Stimulated activated CD4-positive, alpha-beta T cell treated with anti-CD3 and anti-CD28 coated beads, TNF-alpha, amount 100 ng/mL, for 1 hour (primary cell): ENCODE measurements around the gene MAGI1.
"Not testable (repeated sequence)": the region's sequence is repeated elsewhere in the genome, so short reads cannot be mapped to it uniquely, and the experiment has no call there.

Experiments
- DNase-seq, 3 donors: peaks; one replicate each; pipeline ENCODE4 v3.0.0-alpha.2; 2020; ENCODE audit warnings: low read depth in 3 of 3, low spot score in 1 of 3

MAGI1 gene

DNA sequence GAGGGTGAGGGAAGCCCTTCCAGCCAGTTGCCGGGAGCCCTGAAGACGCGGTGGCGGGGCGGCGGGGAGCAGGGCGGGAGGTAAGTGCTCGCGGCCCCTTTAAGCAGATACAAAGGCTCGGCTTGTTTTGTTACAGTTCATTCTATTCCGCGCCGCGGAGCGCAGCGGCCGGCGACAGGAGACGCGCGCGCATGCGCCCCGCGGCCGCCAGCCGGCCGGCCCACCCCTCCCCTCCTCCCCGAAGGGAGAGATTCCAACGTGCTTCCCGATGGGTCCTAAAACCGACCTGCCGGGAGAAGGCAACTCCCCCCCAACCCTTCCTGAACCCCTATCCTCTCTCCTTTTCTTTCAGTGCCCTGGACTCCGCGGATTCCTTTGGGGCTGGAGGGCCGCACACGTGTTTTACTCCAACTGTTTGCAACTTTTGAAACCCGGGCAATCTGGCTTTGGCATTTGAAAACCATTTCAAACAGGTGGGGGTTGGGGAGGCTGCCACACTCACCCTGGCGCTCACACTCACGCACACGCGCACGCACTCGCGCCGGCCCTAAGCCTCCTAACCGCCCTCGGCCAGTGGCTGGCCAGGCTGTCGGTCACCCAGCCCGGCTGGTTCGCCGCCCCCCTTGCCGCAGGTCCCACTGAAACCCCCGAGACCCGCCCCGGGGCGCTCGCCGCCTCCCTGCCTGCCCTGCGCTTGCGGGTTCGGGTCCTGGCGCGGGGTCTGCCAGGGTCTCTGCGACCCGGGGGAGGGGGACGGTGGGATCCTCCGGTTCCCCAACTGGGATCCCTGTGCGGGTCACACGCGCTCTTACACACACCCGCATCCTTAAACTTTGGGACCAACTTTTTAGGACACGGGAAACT lies at the start of gene MAGI1:
TSS of gene MAGI1 (minus strand) at position 193 of the 864 bp plus-strand sequence. CDS start 610 bp downstream, outside the sequence.
- no peak for DNase-seq

DNA sequence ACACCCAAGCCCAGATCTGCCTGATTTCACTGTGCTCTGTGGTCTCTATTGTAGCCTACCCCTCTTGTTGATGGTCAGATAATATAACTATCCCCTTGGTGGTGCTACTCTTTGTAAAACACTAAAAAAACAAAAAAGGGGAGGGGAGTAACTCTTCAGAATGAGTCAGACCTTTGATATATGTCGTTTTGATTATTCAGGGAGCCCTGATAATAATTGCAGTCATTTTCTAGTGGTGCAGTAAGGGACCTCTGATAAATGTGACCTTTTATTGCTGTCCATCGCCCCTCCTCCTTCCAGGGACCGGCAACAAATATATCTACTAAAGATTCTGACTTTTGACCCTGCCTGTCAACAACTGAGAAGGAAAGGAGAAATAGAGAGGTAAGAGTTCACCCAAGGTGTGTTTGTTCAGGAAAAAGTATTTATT lies 45.1 kb upstream of the MAGI1 start:
- no peak for DNase-seq

DNA sequence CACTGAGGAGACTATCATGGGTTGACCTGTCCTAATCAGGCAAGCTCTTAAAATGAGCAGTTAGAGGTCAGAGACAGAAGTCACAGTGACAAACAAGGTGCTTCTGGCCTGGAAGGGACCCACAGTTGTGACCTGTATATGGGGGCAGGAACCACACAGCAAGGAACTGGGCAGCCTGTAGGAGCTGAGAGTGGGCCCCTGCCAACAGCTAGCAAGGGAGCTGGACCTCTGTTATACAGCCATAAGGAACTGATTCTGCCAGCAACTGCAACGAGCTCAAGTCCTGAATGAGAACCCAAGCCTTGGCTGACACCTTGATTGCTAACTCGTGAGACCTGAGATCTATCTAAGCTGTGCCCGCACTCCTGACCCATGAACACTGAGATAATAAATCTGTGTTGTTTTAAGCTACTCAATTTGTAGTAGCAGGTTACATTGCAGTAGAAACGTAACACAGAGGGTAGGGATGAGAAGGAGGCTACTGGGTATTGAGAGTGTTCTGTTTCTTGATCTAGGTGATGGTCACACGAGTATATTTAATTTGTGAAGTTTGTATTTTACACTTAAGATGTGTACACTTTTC lies 44.5 kb upstream of the MAGI1 start:
- no peak for DNase-seq

DNA sequence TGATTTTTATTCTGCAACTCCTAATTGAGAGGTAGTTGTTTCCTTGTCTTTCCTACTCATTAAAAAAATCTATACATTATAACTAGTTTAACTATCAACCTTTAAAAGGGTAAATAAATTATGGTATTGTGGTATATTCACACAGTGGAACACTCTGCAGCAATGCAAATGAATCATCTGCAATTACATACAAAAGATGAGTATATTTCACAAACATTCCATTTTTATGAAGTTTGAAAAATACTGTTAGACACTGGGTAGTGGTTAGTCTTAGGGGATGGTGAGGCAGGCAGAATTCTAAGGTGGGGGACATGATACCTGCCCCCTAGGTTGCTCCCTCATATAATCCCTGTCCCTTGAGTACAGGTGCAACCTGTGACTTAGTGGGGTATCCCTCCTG lies 44.0 kb upstream of the MAGI1 start:
- no peak for DNase-seq

DNA sequence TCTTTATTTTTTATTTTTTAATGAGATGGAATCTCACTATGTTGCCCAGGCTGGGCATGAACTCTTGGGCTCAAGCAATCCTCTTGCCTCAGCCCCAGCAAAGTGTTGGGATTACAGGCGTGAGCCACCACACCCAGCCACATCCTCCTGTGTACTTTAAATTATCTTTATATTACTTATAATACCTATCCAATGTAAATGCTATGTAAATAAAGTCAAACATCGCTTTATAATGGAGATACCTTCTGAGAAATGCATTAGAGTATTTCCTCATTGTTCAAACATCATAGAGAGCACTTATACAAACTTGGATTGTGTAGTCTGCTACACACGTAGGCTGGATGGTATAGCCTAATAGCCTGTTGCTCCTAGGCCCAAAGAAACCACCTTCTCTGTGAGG lies 41.4 kb upstream of the MAGI1 start:
- no peak for DNase-seq

DNA sequence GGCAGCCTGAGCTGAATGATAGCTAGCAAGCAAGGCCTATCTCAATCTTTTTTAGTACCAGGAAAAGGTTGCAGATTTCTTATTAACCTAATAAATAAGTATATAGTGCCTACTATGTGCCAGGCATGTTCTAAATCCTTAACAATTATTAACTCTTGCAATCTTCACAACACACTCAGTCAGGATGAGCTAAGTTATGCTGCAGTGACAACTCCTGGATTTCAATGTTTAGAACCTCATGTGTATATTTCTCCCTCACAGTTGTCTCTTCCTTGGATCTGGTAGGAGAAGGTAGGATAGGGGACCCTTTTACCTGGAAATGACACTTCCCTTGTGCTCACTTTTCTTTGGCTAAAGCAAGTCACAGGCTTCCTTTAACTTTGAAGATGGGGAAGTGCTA lies 39.3 kb upstream of the MAGI1 start:
- no peak for DNase-seq

DNA sequence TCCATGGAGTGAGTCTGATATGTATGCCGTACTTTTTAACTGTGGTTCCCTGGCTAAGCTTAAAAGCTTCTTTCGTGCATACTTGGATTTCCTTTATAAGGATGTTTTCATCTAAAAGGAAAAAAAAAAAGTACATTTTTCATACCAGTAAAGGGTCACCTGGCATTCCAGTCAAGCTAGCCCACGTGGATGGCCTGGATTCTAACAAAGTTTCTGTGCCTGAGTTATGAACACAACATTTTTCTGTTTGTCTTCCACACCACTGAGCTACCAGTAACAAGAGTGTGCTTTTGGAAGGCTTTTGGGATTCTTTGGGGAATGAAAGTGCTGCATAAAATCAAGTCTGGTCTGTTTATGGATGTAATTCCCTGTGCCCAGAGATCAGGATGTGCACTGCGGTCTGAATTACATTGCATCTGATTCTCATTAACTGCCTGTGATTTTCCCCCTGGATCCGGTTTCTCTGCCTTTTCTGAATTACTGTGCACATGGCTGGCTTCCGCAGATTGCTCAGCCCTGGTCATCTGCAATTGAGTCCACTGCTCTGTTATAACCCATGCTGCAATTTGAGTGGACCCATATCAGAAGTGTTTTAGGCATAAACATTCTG lies 38.2 kb upstream of the MAGI1 start:
- no peak for DNase-seq

DNA sequence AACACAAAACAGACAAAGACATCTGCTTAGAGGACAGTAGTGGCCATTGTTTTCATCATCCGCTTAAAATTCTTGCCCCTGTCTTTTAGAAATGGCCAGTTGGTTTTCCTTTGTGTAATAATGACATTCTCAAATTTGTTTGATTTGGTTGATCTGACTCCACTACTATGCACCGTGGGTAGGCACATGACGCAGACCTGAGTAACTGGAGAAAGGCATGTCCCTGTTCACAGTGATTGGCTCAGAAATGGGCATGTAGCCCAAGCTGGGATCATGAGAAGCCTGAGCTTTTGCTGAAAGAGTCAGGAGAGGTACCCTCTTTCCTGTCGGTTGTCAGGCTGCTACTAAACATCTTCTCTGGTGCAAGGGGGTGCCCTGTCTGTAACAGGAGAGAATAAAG lies 36.6 kb upstream of the MAGI1 start:
- no peak for DNase-seq

DNA sequence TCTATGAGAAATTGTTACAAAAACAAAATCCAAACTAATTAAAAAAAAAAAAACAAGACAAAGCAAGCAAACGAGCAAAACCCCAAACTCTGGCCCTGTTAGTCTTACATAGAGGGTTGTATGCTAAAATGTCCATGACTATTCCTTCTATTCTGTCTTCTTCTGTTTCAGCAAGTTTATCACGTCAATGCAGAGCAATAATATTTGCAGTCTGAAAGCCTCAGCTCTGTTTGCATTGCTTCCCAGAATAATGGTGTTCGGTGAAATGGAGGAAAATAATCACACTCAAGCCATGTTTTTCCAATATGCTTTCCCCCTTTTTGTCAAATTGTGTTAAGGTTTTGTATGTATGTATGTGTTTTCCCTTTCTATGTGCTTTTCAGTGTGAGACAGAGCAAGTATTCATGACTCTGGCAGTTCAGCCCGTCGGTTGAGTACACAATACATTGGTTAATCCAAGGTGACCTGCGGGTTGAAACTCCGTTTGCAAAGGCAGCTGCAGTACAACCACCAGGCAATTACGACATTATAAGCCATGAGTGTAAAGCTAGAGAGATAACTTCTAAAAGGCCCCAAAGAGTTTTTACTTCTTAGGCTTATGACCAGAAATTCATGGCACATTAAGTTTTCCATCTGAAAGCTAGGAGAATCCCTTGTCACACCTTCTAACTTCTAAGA lies 34.9 kb upstream of the MAGI1 start:
- DNase-seq: no peak

DNA sequence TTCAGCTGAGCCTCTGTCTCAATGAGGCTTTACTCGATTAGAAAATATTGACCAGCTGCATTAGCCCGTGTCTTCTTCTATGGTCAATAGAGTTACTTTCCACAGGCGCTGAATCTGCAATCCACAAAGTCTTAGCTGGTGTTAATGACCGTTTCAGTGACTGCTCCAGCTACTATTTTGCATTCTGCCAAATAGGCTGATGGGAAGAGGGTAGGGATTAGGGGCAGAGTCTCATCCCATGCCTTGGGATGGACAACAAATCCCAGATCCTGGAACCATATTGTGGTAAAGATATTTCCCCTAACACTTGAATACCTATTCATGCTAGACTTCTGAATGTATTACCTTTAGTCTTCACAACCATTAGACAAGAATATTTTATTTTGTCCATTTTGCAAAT lies 29.5 kb upstream of the MAGI1 start:
- no peak for DNase-seq

DNA sequence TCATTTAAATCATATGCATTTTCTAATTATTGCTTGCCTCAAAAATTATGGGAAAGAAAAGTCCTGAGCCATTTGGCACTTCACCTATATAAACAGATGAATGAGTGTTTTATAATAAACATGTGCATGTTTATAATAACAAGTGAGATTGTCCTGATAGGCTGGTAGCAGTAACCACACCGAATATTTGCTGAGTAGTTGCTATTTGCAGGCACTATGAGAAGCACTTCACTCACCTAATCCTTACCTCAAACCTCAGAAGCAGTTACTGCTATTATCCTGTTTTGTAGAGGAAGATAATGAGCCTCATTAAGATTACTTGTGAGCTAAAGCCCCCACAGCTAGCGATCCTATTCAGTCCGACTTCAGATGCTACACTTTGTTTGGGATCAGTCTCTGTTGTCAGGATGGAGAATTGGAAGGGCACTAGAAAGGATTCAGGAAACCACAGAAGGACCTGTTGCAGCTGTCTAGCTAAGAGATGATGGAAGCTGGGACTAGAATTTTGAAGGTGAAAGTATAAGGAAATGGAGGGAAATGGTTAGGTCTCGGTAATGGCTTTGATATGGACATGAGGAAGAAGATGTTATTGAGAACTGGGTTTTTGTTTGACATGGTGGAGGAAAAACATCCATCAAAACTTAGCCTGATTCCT lies 28.4 kb upstream of the MAGI1 start:
- no peak for DNase-seq

DNA sequence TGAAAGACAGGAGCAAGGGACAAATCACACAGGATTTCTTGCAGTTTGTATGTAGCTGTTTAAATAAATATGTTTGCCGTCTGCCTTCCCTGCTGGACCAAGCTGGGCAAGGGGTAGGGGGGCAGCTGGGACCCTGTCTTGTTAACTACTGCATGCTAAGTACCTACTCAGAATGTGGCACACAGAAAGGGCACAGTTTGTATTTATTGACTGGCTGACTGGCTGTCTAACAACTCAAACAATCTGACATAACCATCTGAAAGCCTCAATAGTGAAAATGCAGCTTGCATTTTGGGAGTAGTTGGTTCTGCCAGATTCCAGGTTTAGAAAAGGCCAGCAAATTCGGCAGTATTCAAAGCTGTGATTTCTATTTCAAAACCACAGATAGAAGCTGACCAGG lies 16.6 kb upstream of the MAGI1 start:
- DNase-seq: no peak

DNA sequence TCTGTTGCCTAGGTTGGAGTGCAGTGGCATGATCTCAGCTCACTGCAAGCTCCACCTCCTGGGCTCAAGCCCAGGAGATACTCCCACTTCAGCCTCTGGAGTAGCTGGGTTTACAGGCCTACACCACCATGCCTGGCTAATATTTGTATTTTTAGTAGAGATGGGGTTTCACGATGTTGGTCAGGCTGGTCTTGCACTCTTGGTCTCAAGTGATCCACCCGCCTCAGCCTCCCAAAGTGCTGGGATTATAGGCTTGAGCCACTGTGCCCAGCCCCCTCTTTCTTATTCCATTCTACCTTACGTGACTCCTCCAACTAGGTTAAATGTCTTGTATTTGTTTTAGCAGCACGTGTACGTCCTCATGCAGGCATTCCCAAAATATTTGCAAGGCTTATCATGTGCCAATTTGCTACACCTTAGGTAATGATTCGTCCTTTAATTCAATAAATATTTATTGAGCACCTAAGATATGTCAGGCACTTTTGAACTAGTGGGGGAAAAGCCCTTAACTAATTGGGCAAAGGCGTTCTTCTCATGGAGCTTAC lies 14.9 kb upstream of the MAGI1 start:
- DNase-seq: no peak

DNA sequence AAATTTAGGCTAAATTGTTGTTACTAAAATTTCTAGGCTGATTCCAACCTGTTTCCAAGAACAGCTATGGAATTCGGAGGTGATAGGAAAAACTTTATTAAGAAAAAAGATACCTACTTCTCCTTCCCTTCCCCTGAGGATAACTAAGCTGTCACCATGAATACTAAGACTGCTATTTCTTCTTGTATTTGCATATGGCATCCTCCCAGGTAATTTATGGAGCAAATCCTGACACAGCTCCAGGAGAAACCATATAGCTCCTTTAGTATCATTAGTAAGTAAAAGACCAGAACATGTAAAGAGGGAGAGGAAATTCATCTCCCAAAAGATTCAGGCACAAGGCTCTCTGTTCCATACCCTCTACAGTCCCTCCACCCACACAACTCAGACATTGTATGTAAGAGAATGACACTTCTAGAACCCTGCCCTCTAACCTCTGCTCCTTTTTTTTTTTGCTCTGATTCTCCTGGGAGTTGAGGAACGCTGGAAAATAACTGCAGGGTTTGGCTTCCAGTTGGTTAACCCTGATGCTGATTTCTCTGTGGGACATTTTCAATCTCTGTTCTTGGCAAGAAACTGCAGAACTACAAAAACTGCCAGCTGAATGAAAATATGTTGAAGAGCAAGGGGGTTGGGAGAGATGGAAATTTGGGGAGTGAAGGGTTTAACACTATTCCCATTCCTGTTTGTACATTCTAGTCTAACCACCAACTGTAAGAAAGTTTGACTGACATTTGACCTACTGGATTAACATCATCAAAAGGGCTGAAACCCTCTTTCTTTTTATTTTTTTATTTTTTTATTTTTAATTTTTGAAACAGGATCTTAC lies 14.2 kb upstream of the MAGI1 start:
- DNase-seq: no peak

DNA sequence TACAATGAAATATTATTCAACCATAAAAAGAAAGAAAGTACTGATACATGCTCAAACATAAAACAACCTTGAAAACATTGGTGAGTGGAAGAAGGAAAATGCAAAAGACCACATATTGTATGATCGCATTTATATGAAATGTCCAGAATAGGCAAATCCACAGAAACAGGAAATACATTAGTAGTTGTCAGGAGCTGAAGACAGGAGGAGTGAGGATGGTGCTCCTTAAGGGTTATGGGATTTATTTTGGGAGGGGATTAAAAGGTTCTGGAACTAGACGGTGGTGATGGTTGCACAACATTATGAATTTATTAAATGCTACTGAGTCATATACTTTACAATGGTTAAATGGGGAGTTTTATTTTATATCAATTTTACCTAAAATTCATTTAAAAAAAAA lies 12.1 kb upstream of the MAGI1 start:
- no peak for DNase-seq

DNA sequence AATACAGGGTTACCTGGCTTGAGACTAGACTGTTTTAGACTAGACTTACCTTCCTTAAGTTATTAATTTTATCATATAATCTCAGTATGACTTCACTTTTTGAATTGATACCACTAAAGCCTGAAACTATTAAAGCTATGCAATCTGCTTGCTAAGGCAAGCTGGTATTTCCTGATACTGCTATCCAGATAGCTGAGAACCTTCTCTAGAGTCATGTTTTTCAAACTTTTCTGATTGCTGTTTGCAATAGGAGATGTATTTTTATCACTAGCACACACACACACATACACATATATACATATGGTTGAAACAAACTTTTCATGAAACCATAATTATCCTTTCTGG lies 9.3 kb upstream of the MAGI1 start:
- no peak for DNase-seq

DNA sequence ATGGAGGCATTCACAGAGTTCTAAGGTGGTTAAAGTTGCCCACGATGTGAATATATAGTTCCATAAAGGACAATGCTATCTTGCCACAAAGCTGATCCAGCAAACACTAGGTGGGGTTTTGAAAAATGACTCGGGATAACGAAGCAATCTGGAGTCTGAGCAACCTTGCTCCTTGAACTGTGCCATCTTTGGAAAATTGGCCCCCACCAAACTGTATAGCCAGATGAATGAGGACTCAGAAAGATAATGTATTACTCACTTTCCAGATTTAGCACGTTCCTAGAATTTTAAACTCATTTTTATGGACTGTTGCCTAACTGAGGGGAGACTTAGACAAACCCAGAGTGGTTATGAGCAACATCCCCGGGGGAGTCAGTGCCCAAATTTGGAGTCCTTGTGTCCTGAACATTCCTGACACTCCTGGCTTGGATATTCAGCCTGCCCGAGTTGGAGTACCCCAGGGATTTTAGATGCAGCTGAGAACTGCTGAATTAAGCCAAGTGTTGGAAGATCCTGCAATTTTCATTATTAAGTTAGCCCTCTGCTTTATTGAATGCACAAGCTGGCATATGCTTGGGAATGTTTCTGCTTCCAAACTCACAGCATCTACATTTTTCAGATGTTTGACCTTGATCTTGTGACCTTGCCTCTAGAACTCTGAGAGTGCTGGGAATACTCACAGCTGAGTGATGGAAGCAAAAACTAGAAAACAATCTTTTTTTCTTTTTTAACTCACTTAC lies 8.8 kb upstream of the MAGI1 start:
- no peak for DNase-seq

DNA sequence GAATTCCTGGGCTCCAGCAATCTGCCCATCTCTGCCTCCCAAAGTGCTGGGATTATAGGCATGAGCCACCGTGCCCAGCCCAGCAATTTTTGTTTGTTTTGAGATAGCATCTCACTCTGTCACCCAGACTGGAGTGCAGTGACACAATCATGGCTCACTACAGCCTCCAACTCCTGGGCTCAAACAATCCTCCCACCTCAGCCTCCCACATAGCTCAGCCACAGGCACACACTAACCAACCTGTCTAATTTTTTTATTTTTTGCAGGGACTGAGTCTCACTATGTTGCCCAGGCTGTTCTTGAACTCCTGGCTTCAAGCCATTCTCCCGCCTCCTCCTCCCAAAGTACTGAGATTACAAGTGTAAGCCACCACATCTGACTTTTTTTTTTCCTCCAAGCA lies 7.6 kb upstream of the MAGI1 start:
- DNase-seq: not testable (repeated sequence)

DNA sequence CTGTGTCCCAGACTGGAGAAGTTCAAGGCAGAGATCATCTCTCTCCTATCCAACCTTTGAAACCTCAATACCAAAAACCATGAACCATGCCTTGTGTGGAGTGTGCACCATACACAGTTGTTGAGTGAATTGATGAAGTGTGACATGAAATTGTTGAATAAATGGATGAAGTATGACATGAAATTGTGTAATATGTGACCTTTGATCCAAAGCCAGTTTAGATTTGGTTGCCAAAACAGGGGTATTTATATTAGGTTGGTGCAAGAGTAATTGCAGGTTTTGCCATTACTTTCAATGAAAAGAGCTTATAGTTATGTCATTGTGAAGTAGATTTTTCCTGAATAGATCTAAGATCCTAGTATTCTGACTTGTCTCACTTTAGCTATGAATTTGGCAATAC lies 3.1 kb upstream of the MAGI1 start:
- no peak for DNase-seq

DNA sequence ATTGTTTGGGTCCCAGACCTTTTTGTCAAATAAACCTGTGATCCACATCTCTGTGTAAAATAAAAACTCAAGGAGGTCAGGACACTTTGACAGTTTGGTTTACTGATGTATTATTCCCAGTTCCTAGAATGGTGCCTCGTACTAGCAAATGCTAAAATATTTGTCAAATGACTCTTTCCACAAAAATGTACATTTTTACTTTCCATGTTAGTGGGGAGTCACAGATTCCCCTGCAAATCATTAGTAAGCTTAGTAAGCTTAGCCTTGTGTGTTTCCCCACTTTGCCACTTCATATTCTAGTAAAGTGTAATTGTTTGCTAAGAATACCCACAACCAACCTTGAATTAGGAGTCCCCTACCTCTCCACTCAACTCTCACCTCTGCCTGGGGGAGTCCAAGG lies 2.4 kb upstream of the MAGI1 start:
- no peak for DNase-seq
